Liver (tissue), 9 donors: ENCODE results near the gene B3GNT3. TPM values are rescaled to one million over a fixed set of nuclear protein-coding genes. Genes with fewer than 3 reads are reported as not detected.
A peak's percentile ranks its signal among the peaks of the same experiment; 100 is the strongest.

Source experiments
- DNase-seq: peaks from one replicate; pipeline ENCODE4 v3.0.0-alpha.2; 2017; ENCODE audit warnings: low spot score
- H3K27ac ChIP-seq, 2 donors: one replicate each; pipeline ENCODE4 v1.7.0; 2013; ENCODE audit warnings: inconsistent platforms in 2 of 2, low read length in 2 of 2, control low read depth in 1 of 2, low read depth in 1 of 2, mild to moderate bottlenecking in 1 of 2
- H3K27me3 ChIP-seq, 4 donors: one replicate each; pipeline versions ENCODE4 v1.6.1 to v1.7.0; 2013; ENCODE audit warnings: low read length in 3 of 4, inconsistent platforms in 1 of 4, mild to moderate bottlenecking in 1 of 4, moderate library complexity in 1 of 4; ENCODE audit not compliant: control insufficient read depth in 4 of 4, insufficient read depth in 4 of 4
- H3K36me3 ChIP-seq, 4 donors: one replicate each; pipeline versions ENCODE4 v1.6.1 to v1.7.0; 2013; ENCODE audit warnings: low read length in 3 of 4, mild to moderate bottlenecking in 3 of 4, low read depth in 1 of 4, moderate library complexity in 1 of 4; ENCODE audit not compliant: control insufficient read depth in 4 of 4, insufficient read depth in 3 of 4
- H3K4me1 ChIP-seq, 4 donors: one replicate each; pipeline versions ENCODE4 v1.6.1 to v1.7.0; 2013; ENCODE audit warnings: low read length in 3 of 4, mild to moderate bottlenecking in 3 of 4, moderate library complexity in 1 of 4; ENCODE audit not compliant: control insufficient read depth in 4 of 4, insufficient read depth in 4 of 4
- H3K4me3 ChIP-seq, 3 donors: one replicate each; pipeline versions ENCODE4 v1.6.1 to v1.7.0; 2013; ENCODE audit warnings: low read length in 3 of 3, control low read depth in 1 of 3, low read depth in 1 of 3, mild to moderate bottlenecking in 1 of 3
- H3K9ac ChIP-seq, 2 donors: one replicate each; pipeline ENCODE4 v1.7.0; 2013; ENCODE audit warnings: low read length in 2 of 2, mild to moderate bottlenecking in 2 of 2, moderate library complexity in 2 of 2, control low read depth in 1 of 2, low read depth in 1 of 2
- H3K9me3 ChIP-seq, 4 donors: one replicate each; pipeline versions ENCODE4 v1.6.1 to v1.7.0; 2013; ENCODE audit warnings: low read length in 3 of 4; ENCODE audit not compliant: control insufficient read depth in 4 of 4
- FOXA1 ChIP-seq: IDR thresholded peaks from 2 replicates; pipeline ENCODE4 v1.6.1; 2016; ENCODE audit warnings: antibody characterized with exemption
- FOXA2 ChIP-seq: IDR thresholded peaks from 2 replicates; pipeline ENCODE4 v1.6.1; 2016; ENCODE audit warnings: antibody characterized with exemption
- GABPA ChIP-seq, 2 donors: IDR thresholded peaks in 1 of 2; conservative IDR thresholded peaks in 1 of 2; 2 replicates each; pipeline ENCODE4 v1.6.1; 2016; ENCODE audit warnings: antibody characterized with exemption in 2 of 2, mild to moderate bottlenecking in 1 of 2, moderate library complexity in 1 of 2
- HNF4A ChIP-seq, 2 donors: conservative IDR thresholded peaks; 2 replicates each; pipeline ENCODE4 v1.6.1; 2016; ENCODE audit warnings: antibody characterized with exemption in 2 of 2, mild to moderate bottlenecking in 2 of 2
- HNF4G ChIP-seq: IDR thresholded peaks from 2 replicates; pipeline ENCODE4 v1.6.1; 2016; ENCODE audit warnings: antibody characterized with exemption
- JUND ChIP-seq, 2 donors: IDR thresholded peaks; 2 replicates each; pipeline ENCODE4 v1.6.1; 2016; ENCODE audit warnings: antibody characterized with exemption in 2 of 2
- NR2F2 ChIP-seq: IDR thresholded peaks from 2 replicates; pipeline ENCODE4 v1.6.1; 2016; ENCODE audit warnings: antibody characterized with exemption
- RAD21 ChIP-seq, 2 donors: IDR thresholded peaks; 2 replicates each; pipeline ENCODE4 v1.6.1; 2016; ENCODE audit warnings: antibody characterized with exemption in 2 of 2, mild to moderate bottlenecking in 2 of 2
- RXRA ChIP-seq, 2 donors: IDR thresholded peaks; 2 replicates each; pipeline ENCODE4 v1.6.1; 2017 to 2018; ENCODE audit warnings: antibody characterized with exemption in 2 of 2, mild to moderate bottlenecking in 1 of 2
- TAF1 ChIP-seq: conservative IDR thresholded peaks from 2 replicates; pipeline ENCODE4 v1.6.1; 2016; ENCODE audit warnings: antibody characterized with exemption, mild to moderate bottlenecking
- YY1 ChIP-seq: IDR thresholded peaks from 2 replicates; pipeline ENCODE4 v1.6.1; 2016; ENCODE audit warnings: antibody characterized with exemption, mild to moderate bottlenecking
- WGBS: extraction: QIAGEN DNeasy Blood & Tissue Kit; methylation state at CpG from one replicate; pipeline ENCODE4 v1.1.7; 2013; 5-methylcytosine and 5-hydroxymethylcytosine counted together
- polyA plus RNA-seq, 2 donors: library from polyadenylated mRNA; stranded (reverse) in 1 of 2; unstranded in 1 of 2; fragments of 200-250 nt in 1 of 2; fragments of >200 nt in 1 of 2; fragmentation: Nextera tagmentation in 1 of 2; extraction: Ambion mirVana in 1 of 2; gene quantifications; one replicate each; pipeline versions ENCODE4 v1.2.1 to v1.2.3, GENCODE V29; 2013 to 2015
- total RNA-seq, 2 donors: library from RNA; depleted of rRNA; stranded (reverse); fragments of >200 nt; gene quantifications; one replicate each; pipeline ENCODE4 v1.2.3, GENCODE V29; 2014
- TF ChIP-seq, protein P1 (sequence below): IDR thresholded peaks from 2 replicates; pipeline ENCODE4 v1.6.1; 2016; ENCODE audit warnings: antibody characterized with exemption
- TF ChIP-seq, protein P2 (sequence below): IDR thresholded peaks from 2 replicates; pipeline ENCODE4 v1.6.1; 2016; ENCODE audit warnings: antibody characterized with exemption, mild to moderate bottlenecking
- TF ChIP-seq, protein P3 (sequence below): fragments of 150-350 bp; IDR thresholded peaks from 2 replicates; pipeline ENCODE4 v1.5.1; 2017; ENCODE audit warnings: improper control_type of control experiment, low read depth, low read length; ENCODE audit not compliant: missing input control
- TF ChIP-seq, protein P4 (sequence below): IDR thresholded peaks from 2 replicates; pipeline ENCODE4 v1.6.1; 2016; ENCODE audit warnings: antibody characterized with exemption
- donor health status: healthy.
- donor health status: healthy.
- donor health status: healthy.
- donor health status: healthy.
- donor health status: healthy.

The B3GNT3 gene
- total and polyA plus RNA-seq, 4 donors: 0.14 to 2.1 (median 1.1) TPM

DNA sequence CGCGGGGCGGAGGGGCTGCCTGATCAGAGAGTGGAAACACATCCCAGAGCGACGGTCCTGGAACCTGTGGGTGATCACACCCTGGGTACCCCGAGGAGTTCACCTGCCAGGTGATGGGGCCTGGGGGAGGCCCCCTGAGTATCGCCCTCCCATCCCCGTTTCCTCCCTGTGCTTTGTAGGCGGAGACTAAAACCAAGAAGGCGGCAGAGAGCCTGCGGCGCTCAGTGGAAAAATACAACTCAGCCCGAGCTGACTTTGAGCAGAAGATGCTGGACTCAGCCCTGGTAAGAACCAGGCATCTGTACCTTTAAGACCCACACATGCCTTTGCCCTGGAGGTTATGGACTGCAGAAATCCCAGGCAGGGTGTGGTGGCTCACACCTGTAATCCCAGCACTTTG, 24.3 kb upstream of the B3GNT3 start:
- no peak for DNase-seq
- Histone ChIP-seq H3K36me3 (no peaks in the 10 kb centered on the region), H3K27me3 (no peaks in the 10 kb centered on the region), H3K27ac (no peak overlapping the region), H3K4me1 (peaks cover 2 to 8% (median 5%) of the 10 kb centered on the region in 4 donors), H3K9me3 (no peaks in the 10 kb centered on the region), H3K4me3 (no peak overlapping the region), H3K9ac (no peak overlapping the region)
- TF ChIP-seq GABPA (IDR thresholded peaks at IDR 0.05 in 1 of 2, conservative IDR thresholded peaks at IDR 0.05 in 1 of 2) (no peak), YY1 (no peak)
- TF ChIP-seq, protein P1, sequence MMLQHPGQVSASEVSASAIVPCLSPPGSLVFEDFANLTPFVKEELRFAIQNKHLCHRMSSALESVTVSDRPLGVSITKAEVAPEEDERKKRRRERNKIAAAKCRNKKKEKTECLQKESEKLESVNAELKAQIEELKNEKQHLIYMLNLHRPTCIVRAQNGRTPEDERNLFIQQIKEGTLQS: no peak
- 82% methylated on average over 13 of the region's 13 CpGs for WGBS

DNA sequence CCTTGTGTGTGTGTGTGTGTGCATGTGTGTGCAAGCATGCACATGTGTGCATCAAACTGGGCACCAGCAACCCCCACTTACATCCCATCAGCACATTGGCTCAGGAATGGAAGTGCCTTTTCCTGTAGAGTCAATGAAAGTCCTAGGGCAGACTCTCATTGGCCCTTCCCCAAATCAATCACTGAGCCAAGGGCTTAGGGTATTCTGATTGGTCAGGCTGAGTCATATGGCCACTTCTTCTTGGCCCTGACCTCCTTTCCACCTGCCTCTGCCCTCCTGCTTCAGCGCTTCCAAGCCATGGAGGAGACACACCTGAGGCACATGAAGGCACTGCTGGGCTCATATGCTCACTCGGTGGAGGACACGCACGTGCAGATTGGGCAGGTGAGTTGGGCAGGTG, 22.8 kb upstream of the B3GNT3 start:
- 98% methylated on average over 4 of the region's 4 CpGs for WGBS
- no peak for DNase-seq
- Histone ChIP-seq H3K27me3 (no peaks in the 10 kb centered on the region), H3K4me3 (no peak overlapping the region), H3K9ac (no peak overlapping the region), H3K36me3 (no peaks in the 10 kb centered on the region), H3K27ac (no peak overlapping the region), H3K4me1 (no peaks in the 10 kb centered on the region), H3K9me3 (no peaks in the 10 kb centered on the region)
- TF ChIP-seq NR2F2 (no peak), JUND (IDR thresholded peaks at IDR 0.05) (no peak), FOXA2 (no peak), RAD21 (IDR thresholded peaks at IDR 0.05) (no peak), FOXA1 (no peak), HNF4A (conservative IDR thresholded peaks at IDR 0.05) (no peak), GABPA (IDR thresholded peaks at IDR 0.05 in 1 of 2, conservative IDR thresholded peaks at IDR 0.05 in 1 of 2) (no peak), HNF4G (no peak)
- TF ChIP-seq, protein P1: no peak
- TF ChIP-seq, protein P2, sequence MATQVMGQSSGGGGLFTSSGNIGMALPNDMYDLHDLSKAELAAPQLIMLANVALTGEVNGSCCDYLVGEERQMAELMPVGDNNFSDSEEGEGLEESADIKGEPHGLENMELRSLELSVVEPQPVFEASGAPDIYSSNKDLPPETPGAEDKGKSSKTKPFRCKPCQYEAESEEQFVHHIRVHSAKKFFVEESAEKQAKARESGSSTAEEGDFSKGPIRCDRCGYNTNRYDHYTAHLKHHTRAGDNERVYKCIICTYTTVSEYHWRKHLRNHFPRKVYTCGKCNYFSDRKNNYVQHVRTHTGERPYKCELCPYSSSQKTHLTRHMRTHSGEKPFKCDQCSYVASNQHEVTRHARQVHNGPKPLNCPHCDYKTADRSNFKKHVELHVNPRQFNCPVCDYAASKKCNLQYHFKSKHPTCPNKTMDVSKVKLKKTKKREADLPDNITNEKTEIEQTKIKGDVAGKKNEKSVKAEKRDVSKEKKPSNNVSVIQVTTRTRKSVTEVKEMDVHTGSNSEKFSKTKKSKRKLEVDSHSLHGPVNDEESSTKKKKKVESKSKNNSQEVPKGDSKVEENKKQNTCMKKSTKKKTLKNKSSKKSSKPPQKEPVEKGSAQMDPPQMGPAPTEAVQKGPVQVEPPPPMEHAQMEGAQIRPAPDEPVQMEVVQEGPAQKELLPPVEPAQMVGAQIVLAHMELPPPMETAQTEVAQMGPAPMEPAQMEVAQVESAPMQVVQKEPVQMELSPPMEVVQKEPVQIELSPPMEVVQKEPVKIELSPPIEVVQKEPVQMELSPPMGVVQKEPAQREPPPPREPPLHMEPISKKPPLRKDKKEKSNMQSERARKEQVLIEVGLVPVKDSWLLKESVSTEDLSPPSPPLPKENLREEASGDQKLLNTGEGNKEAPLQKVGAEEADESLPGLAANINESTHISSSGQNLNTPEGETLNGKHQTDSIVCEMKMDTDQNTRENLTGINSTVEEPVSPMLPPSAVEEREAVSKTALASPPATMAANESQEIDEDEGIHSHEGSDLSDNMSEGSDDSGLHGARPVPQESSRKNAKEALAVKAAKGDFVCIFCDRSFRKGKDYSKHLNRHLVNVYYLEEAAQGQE: no peak

DNA sequence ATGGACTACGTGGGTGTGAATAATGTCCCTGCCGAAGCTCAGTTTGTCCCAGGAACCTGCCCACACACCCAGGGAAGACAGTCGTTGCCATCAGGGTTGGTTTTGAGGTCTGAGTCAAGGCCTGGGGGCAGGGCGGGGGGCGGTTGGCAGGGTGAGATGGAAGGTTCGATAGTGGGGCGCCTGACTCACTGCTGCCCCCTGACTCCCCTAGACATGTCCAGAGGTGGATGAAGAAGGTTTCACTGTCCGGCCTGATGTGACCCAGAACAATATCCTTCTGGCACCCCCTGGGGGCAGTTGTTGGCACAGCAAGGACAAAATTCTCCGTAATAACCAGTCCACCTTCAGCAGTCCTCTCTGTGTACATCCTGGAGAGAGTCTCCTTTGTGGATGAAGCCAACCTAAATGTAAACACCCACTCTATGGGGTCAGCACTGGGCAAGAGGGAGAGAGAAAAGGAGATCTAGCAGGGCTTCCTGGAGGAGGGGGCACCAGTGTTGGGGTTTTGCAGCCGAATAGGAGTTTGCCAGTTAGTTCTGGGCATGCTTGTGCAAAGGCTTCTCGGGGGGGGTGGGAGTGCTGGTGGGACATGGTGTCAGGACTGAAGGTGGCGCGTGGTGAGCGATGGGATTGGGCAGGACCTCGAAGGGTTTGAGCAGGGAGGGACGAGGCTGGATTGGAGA, 19.6 kb upstream of the B3GNT3 start:
- H3K4me3 ChIP-seq: no peak overlapping the region
- H3K27ac ChIP-seq: no peak overlapping the region
- no peak overlapping the region for H3K9ac ChIP-seq
- peaks cover 0 to 4% (median 0%) of the 10 kb centered on the region in 4 donors for H3K4me1 ChIP-seq
- DNase-seq: peak; percentile 57
- no peaks in the 10 kb centered on the region for H3K9me3 ChIP-seq
- TF ChIP-seq RAD21 (IDR thresholded peaks at IDR 0.05) (peak; percentile 47 to 63), JUND (IDR thresholded peaks at IDR 0.05) (no peak), HNF4G (no peak), FOXA1 (no peak), NR2F2 (no peak), GABPA (IDR thresholded peaks at IDR 0.05 in 1 of 2, conservative IDR thresholded peaks at IDR 0.05 in 1 of 2) (no peak), TAF1 (no peak), RXRA (IDR thresholded peaks at IDR 0.05) (no peak)
- TF ChIP-seq, protein P2: no peak
- TF ChIP-seq, protein P1: no peak
- TF ChIP-seq, protein P3, sequence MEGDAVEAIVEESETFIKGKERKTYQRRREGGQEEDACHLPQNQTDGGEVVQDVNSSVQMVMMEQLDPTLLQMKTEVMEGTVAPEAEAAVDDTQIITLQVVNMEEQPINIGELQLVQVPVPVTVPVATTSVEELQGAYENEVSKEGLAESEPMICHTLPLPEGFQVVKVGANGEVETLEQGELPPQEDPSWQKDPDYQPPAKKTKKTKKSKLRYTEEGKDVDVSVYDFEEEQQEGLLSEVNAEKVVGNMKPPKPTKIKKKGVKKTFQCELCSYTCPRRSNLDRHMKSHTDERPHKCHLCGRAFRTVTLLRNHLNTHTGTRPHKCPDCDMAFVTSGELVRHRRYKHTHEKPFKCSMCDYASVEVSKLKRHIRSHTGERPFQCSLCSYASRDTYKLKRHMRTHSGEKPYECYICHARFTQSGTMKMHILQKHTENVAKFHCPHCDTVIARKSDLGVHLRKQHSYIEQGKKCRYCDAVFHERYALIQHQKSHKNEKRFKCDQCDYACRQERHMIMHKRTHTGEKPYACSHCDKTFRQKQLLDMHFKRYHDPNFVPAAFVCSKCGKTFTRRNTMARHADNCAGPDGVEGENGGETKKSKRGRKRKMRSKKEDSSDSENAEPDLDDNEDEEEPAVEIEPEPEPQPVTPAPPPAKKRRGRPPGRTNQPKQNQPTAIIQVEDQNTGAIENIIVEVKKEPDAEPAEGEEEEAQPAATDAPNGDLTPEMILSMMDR: peak; percentile 39
- TF ChIP-seq, protein P4, sequence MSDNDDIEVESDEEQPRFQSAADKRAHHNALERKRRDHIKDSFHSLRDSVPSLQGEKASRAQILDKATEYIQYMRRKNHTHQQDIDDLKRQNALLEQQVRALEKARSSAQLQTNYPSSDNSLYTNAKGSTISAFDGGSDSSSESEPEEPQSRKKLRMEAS: no peak
- no peaks in the 10 kb centered on the region for H3K27me3 ChIP-seq
- no peaks in the 10 kb centered on the region for H3K36me3 ChIP-seq
- WGBS: 59% methylated on average over 16 of the region's 16 CpGs
